Endothelial cell of umbilical vein (primary cell): ENCODE data around the gene ZBTB8A. TPM values are rescaled to one million over a fixed set of nuclear protein-coding genes. Genes with fewer than 3 reads are reported as not detected.

ENCODE experiments used
- BruUV-seq: library from RNA; stranded (reverse); fragments of 400-500 nt; replicated peaks from 2 replicates; lab custom pipeline; 2021; lab: Mats Ljungman, UMichigan
- CTCF ChIA-PET: fragments of 300-600, 350-600 bp; sonication (Branson Sonifier 250); formaldehyde crosslinking; loops from one replicate; lab custom pipeline; 2021; ENCODE audit warnings: antibody characterized with exemption, inconsistent platforms; lab: Charles Lee
- POLR2A ChIA-PET: fragments of 300-600, 350-600 bp; sonication (Branson Sonifier 250); formaldehyde crosslinking; loops from one replicate; lab custom pipeline; 2021; ENCODE audit warnings: antibody characterized with exemption, inconsistent platforms; lab: Charles Lee
- DNase-seq: peaks from one replicate; pipeline ENCODE4 v3.0.0-alpha.2; 2011; ENCODE audit warnings: low read depth, low spot score
- FAIRE-seq: peaks from 2 replicates; lab custom pipeline; 2011; peaks lifted over from hg19 to GRCh38; lab: Jason Lieb, UNC
- H2AFZ ChIP-seq: 2 replicates; pipeline ENCODE4 v1.6.0; 2012; ENCODE audit warnings: low read depth, low read length, control low read depth, inconsistent platforms
- H3K27ac ChIP-seq: 2 replicates; pipeline ENCODE4 v1.5.1; 2011; ENCODE audit warnings: low read depth, mild to moderate bottlenecking, control low read depth, low read length, moderate library complexity; ENCODE audit not compliant: insufficient read depth
- H3K27me3 ChIP-seq, 2 experiments: 2 replicates each; pipeline versions ENCODE4 v1.6.0 to v1.6.1; 2011; ENCODE audit warnings: low read length in 2 of 2, mixed read lengths in 1 of 2; ENCODE audit not compliant: control insufficient read depth in 2 of 2, insufficient read depth in 2 of 2
- H3K36me3 ChIP-seq, 2 experiments: 2 replicates in 1 of 2; 3 replicates in 1 of 2; pipeline ENCODE4 v1.5.1; 2011; ENCODE audit warnings: low read length in 2 of 2, mild to moderate bottlenecking in 1 of 2, moderate library complexity in 1 of 2; ENCODE audit not compliant: control insufficient read depth in 2 of 2, insufficient read depth in 2 of 2; ENCODE audit errors: extremely low read depth in 1 of 2
- H3K4me1 ChIP-seq: 3 replicates; pipeline ENCODE4 v1.5.1; 2011; ENCODE audit warnings: mild to moderate bottlenecking, low read length; ENCODE audit not compliant: control insufficient read depth, insufficient read depth; ENCODE audit errors: extremely low read depth
- H3K4me2 ChIP-seq: 2 replicates; pipeline ENCODE4 v1.6.1; 2011; ENCODE audit warnings: low read length, control low read depth, mixed read lengths; ENCODE audit not compliant: insufficient read depth
- H3K4me3 ChIP-seq, 3 experiments: fragments of 200-600 bp in 1 of 3; sonication (generic), shearing (Covaris generic) in 1 of 3; replicated peaks in 1 of 3; 2 replicates each; pipeline ENCODE4 v1.5.1; 2011 to 2016; ENCODE audit warnings: control low read depth in 3 of 3, low read length in 3 of 3, mild to moderate bottlenecking in 2 of 3, inconsistent platforms in 1 of 3, low read depth in 1 of 3, moderate library complexity in 1 of 3; ENCODE audit not compliant: insufficient read depth in 1 of 3
- H3K79me2 ChIP-seq: 2 replicates; pipeline ENCODE4 v1.6.0; 2012; ENCODE audit warnings: low read length, inconsistent platforms; ENCODE audit not compliant: control insufficient read depth, insufficient read depth
- H3K9ac ChIP-seq: replicated peaks from 2 replicates; pipeline ENCODE3; 2011; ENCODE audit warnings: low read length, control low read depth; ENCODE audit not compliant: insufficient read depth; ENCODE audit errors: extremely low read depth
- H3K9me1 ChIP-seq: replicated peaks from 3 replicates; pipeline ENCODE4 v1.6.0; 2011; ENCODE audit warnings: mild to moderate bottlenecking, low read length; ENCODE audit not compliant: control insufficient read depth, insufficient read depth; ENCODE audit errors: extremely low read depth
- H3K9me3 ChIP-seq: replicated peaks from 2 replicates; pipeline ENCODE4 v1.5.1; 2012; ENCODE audit warnings: low read length, inconsistent platforms; ENCODE audit not compliant: control insufficient read depth, insufficient read depth
- H4K20me1 ChIP-seq: replicated peaks from 2 replicates; pipeline ENCODE3; 2011; ENCODE audit warnings: mild to moderate bottlenecking, low read length; ENCODE audit not compliant: control insufficient read depth, insufficient read depth; ENCODE audit errors: extremely low read depth
- CTCF ChIP-seq, 2 donors: IDR thresholded peaks; 1 replicate in 1 of 2; 2 replicates in 1 of 2; pipeline ENCODE4 v1.5.1; 2011; ENCODE audit warnings: low read length in 2 of 2, mild to moderate bottlenecking in 2 of 2, moderate library complexity in 2 of 2, control low read depth in 1 of 2, inconsistent platforms in 1 of 2, low read depth in 1 of 2; ENCODE audit not compliant: insufficient read depth in 1 of 2; ENCODE audit errors: extremely low read depth in 1 of 2
- EZH2 ChIP-seq: IDR thresholded peaks from 2 replicates; pipeline ENCODE4 v1.6.1; 2012; ENCODE audit warnings: borderline replicate concordance, low read depth, mild to moderate bottlenecking, moderate library complexity, low read length, inconsistent platforms; ENCODE audit not compliant: severe bottlenecking
- FOS ChIP-seq: IDR thresholded peaks from 2 replicates; pipeline ENCODE4 v1.6.1; 2011; ENCODE audit warnings: mild to moderate bottlenecking, low read length, moderate library complexity, borderline replicate concordance; ENCODE audit not compliant: insufficient read depth
- GATA2 ChIP-seq: IDR thresholded peaks from 2 replicates; pipeline ENCODE4 v1.7.0; 2011; ENCODE audit warnings: low read depth, mild to moderate bottlenecking, moderate library complexity, mixed read lengths, low read length; ENCODE audit not compliant: insufficient read length, insufficient read depth
- JUN ChIP-seq: IDR thresholded peaks from 2 replicates; pipeline ENCODE4 v1.6.1; 2011; ENCODE audit warnings: borderline replicate concordance, low read depth; ENCODE audit not compliant: insufficient read length, insufficient read depth
- MAX ChIP-seq: IDR thresholded peaks from 2 replicates; pipeline ENCODE4 v1.6.1; 2011; ENCODE audit not compliant: insufficient read depth, insufficient read length
- MYC ChIP-seq: IDR thresholded peaks from one replicate; pipeline ENCODE4 v1.6.1; 2011; ENCODE audit warnings: mild to moderate bottlenecking, low read depth, low read length
- POLR2AphosphoS5 ChIP-seq: IDR thresholded peaks from 2 replicates; pipeline ENCODE4 v1.6.1; 2012; ENCODE audit warnings: low read depth, mild to moderate bottlenecking, control low read depth, low read length, moderate library complexity; ENCODE audit not compliant: insufficient read depth
- dilution Hi-C: fragments of 300-500 bp; cut with MboI; formaldehyde crosslinking; loops from one replicate; pipeline ENCODE4 v1.15.0; 2019; ENCODE audit warnings: low sequenced_read_pairs; ENCODE audit not compliant: extremely low pct_ligation_motif_present
- intact Hi-C: fragments of 100-400 bp; cut with micrococcal nuclease; formaldehyde crosslinking; loops from one replicate; pipeline ENCODE4 v1.10.0; 2022
- polyA plus RNA-seq, 4 experiments: library from polyadenylated mRNA; depleted of rRNA in 3 of 4; stranded (reverse) in 3 of 4; unstranded in 1 of 4; fragments of >200 nt; gene quantifications; 2 replicates each; pipeline versions ENCODE4 v1.2.1 to v1.2.3, GENCODE V29; 2011 to 2012; ENCODE audit warnings: missing spikeins in 1 of 4
- total RNA-seq: library from RNA; stranded (reverse); gene quantifications from 2 replicates; pipeline ENCODE4 v1.2.3, GENCODE V29; 2021

Gene ZBTB8A
- total and polyA plus RNA-seq, 2 donors (not counting 3 experiments of a cell fraction or from before 2014, with no cell fraction given): 3.1 to 9.6 TPM

- Histone ChIP-seq H3K36me3 (peaks cover 0 to 11% of the 10 kb centered on the region in 2 experiments), H2AFZ (no peak overlapping the region), H3K9me1 (no peaks in the 10 kb centered on the region), H3K4me3 (no peak overlapping the region), H3K79me2 (no peaks in the 10 kb centered on the region), H3K27me3 (no peaks in the 10 kb centered on the region), H4K20me1 (no peaks in the 10 kb centered on the region), H3K9ac (no peak overlapping the region), H3K4me1 (no peaks in the 10 kb centered on the region), H3K9me3 (no peaks in the 10 kb centered on the region), H3K4me2 (no peak overlapping the region), H3K27ac (no peak overlapping the region)
- TF ChIP-seq MYC (no peak), FOS (no peak), GATA2 (no peak), JUN (no peak)
- DNase-seq: no peak
- dilution Hi-C loops (no loop called here), intact Hi-C loops (no loop called here)
- FAIRE-seq: no peak
- POLR2A ChIA-PET: no interaction called here
- CTCF ChIA-PET: interaction anchor here (1.4 kb wide), 1 partner anchor 37 kb away, joined by 6 read pairs; no protein-coding TSS in a partner anchor
- no TSS peak for BruUV-seq
Measured at GRCh38 chr1:32557812-32558211, 18.6 kb downstream of the ZBTB8A start.

- no peak overlapping the region for H3K4me3 ChIP-seq
- FAIRE-seq (no peak), DNase-seq (no peak)
- H3K4me2 ChIP-seq: no peak overlapping the region
- H3K36me3 ChIP-seq: peaks cover 0 to 2% of the 10 kb centered on the region in 2 experiments
- no peaks in the 10 kb centered on the region for H3K9me1 ChIP-seq
- H3K4me1 ChIP-seq: no peaks in the 10 kb centered on the region
- no peak overlapping the region for H3K27ac ChIP-seq
- no peaks in the 10 kb centered on the region for H4K20me1 ChIP-seq
- ChIA-PET POLR2A (no interaction called here), CTCF (no interaction called here)
- H3K9me3 ChIP-seq: no peaks in the 10 kb centered on the region
- BruUV-seq: no TSS peak
- dilution Hi-C loops (no loop called here), intact Hi-C loops (no loop called here)
- no peak overlapping the region for H2AFZ ChIP-seq
- TF ChIP-seq EZH2 (no peak), POLR2AphosphoS5 (no peak), MAX (no peak), MYC (no peak), FOS (no peak), CTCF (IDR thresholded peaks at IDR 0.05; ENCODE audit: extremely low read depth in 1 of 2, insufficient read depth in 1 of 2, low read depth in 1 of 2, low read length in 2 of 2) (no peak), GATA2 (no peak)
- no peaks in the 10 kb centered on the region for H3K27me3 ChIP-seq
- H3K9ac ChIP-seq: no peak overlapping the region
- H3K79me2 ChIP-seq: no peaks in the 10 kb centered on the region
Measured at GRCh38 chr1:32568929-32569328, 29.7 kb downstream of the ZBTB8A start.
